GM12873 (cell line): ENCODE data around the gene GHDC.

ENCODE experiments used
- TF ChIP-seq, protein P1 (sequence below): IDR thresholded peaks from 2 replicates; pipeline ENCODE4 v1.5.1; 2012; ENCODE audit warnings: low read depth, mild to moderate bottlenecking, moderate library complexity, low read length, control low read depth; ENCODE audit not compliant: insufficient read depth; ENCODE audit errors: missing control alignments

GHDC gene

GRCh38 chr17:42146911-42147607, 47.2 kb downstream of the GHDC start:
- TF ChIP-seq, protein P1, sequence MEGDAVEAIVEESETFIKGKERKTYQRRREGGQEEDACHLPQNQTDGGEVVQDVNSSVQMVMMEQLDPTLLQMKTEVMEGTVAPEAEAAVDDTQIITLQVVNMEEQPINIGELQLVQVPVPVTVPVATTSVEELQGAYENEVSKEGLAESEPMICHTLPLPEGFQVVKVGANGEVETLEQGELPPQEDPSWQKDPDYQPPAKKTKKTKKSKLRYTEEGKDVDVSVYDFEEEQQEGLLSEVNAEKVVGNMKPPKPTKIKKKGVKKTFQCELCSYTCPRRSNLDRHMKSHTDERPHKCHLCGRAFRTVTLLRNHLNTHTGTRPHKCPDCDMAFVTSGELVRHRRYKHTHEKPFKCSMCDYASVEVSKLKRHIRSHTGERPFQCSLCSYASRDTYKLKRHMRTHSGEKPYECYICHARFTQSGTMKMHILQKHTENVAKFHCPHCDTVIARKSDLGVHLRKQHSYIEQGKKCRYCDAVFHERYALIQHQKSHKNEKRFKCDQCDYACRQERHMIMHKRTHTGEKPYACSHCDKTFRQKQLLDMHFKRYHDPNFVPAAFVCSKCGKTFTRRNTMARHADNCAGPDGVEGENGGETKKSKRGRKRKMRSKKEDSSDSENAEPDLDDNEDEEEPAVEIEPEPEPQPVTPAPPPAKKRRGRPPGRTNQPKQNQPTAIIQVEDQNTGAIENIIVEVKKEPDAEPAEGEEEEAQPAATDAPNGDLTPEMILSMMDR: no peak

- TF ChIP-seq, protein P1: no peak
These were observed 51.9 kb downstream of the GHDC start for GRCh38 chr17:42142371-42142896.

DNA sequence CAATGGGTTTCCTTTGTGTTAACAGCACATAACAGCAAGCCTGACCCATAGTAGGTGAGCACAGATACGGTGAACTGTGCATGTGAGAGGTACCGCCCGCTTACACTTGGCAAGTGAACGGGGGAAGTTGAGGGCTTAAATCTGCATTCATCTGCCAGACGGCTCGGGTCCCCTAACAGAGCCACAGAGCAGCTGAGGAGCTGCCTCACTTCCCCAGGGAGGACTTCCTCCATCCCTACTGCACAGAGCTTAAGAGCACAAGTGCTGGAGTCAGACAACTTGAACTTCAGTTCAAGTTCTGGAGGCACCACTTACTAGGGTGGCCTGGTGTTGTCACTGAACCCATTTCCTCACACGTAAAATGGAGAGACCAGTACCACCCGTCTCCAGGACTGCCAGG, 52.9 kb downstream of the GHDC start:
- TF ChIP-seq, protein P1: no peak
